ENCODE measurements around the gene AGPAT2.

The AGPAT2 gene

GRCh38 chr9:136724772-136725171 lies 37.5 kb upstream of the AGPAT2 start:
- peaks cover 24% of the 10 kb centered on the region for H4K20me1 ChIP-seq (ENCODE audit: control insufficient read depth, insufficient read depth, low read depth, low read length)
- no peaks in the 10 kb centered on the region for H3K9me3 ChIP-seq (ENCODE audit: control insufficient read depth, insufficient read depth, low read length)
- H3K4me1 ChIP-seq (ENCODE audit: control insufficient read depth, low read length), result peaks cover 33% of the 10 kb centered on the region
- peaks cover 54% of the 10 kb centered on the region for H3F3A ChIP-seq (ENCODE audit: control insufficient read depth, insufficient read depth)
- H3K4me3 ChIP-seq (ENCODE audit: low read length), result no peak overlapping the region
- no peak overlapping the region for H3K27ac ChIP-seq (ENCODE audit: low read depth, low read length)
- no peaks in the 10 kb centered on the region for H3K9me2 ChIP-seq (replicated peaks; ENCODE audit: control insufficient read depth, low read length)
- H3K36me3 ChIP-seq (ENCODE audit: control insufficient read depth, low read length), result peaks cover 63% of the 10 kb centered on the region
- no peak overlapping the region for H3K4me2 ChIP-seq (ENCODE audit: low read length)
- no peaks in the 10 kb centered on the region for H3K27me3 ChIP-seq (ENCODE audit: control insufficient read depth, low read length)
- H3K79me2 ChIP-seq (ENCODE audit: control insufficient read depth, low read length), result peaks cover 47% of the 10 kb centered on the region
- TF ChIP-seq EZH2phosphoT487 (IDR thresholded peaks at IDR 0.05; ENCODE audit: borderline replicate concordance, low read length) (no peak), CTCF (IDR thresholded peaks at IDR 0.05; ENCODE audit: low read depth, low read length, poor library complexity, severe bottlenecking) (no peak)

- Histone ChIP-seq H3K4me1 (ENCODE audit: control insufficient read depth, low read length) (peaks cover 33% of the 10 kb centered on the region), H3K27me3 (ENCODE audit: control insufficient read depth, low read length) (no peaks in the 10 kb centered on the region), H3K79me2 (ENCODE audit: control insufficient read depth, low read length) (peaks cover 39% of the 10 kb centered on the region), H3K9me3 (ENCODE audit: control insufficient read depth, insufficient read depth, low read length) (no peaks in the 10 kb centered on the region), H3K4me2 (ENCODE audit: low read length) (no peak overlapping the region), H3K4me3 (ENCODE audit: low read length) (no peak overlapping the region), H3K27ac (ENCODE audit: low read depth, low read length) (no peak overlapping the region), H3F3A (ENCODE audit: control insufficient read depth, insufficient read depth) (peaks cover 54% of the 10 kb centered on the region), H3K36me3 (ENCODE audit: control insufficient read depth, low read length) (peaks cover 63% of the 10 kb centered on the region), H3K9me2 (replicated peaks; ENCODE audit: control insufficient read depth, low read length) (no peaks in the 10 kb centered on the region), H4K20me1 (ENCODE audit: control insufficient read depth, insufficient read depth, low read depth, low read length) (peaks cover 24% of the 10 kb centered on the region)
- TF ChIP-seq EZH2phosphoT487 (IDR thresholded peaks at IDR 0.05; ENCODE audit: borderline replicate concordance, low read length), result no peak
- TF ChIP-seq CTCF (IDR thresholded peaks at IDR 0.05; ENCODE audit: low read depth, low read length, poor library complexity, severe bottlenecking), result no peak
Observed at GRCh38 chr9:136723989-136724388, 36.7 kb upstream of the AGPAT2 start.

- Histone ChIP-seq H3K4me3 (ENCODE audit: low read length) (no peak overlapping the region), H3K4me1 (ENCODE audit: control insufficient read depth, low read length) (peaks cover 37% of the 10 kb centered on the region), H4K20me1 (ENCODE audit: control insufficient read depth, insufficient read depth, low read depth, low read length) (peaks cover 24% of the 10 kb centered on the region), H3K9me2 (replicated peaks; ENCODE audit: control insufficient read depth, low read length) (no peaks in the 10 kb centered on the region), H3K27me3 (ENCODE audit: control insufficient read depth, low read length) (no peaks in the 10 kb centered on the region), H3K27ac (ENCODE audit: low read depth, low read length) (no peak overlapping the region), H3K79me2 (ENCODE audit: control insufficient read depth, low read length) (peaks cover 34% of the 10 kb centered on the region), H3F3A (ENCODE audit: control insufficient read depth, insufficient read depth) (peaks cover 54% of the 10 kb centered on the region), H3K36me3 (ENCODE audit: control insufficient read depth, low read length) (peaks cover 63% of the 10 kb centered on the region), H3K4me2 (ENCODE audit: low read length) (no peak overlapping the region), H3K9me3 (ENCODE audit: control insufficient read depth, insufficient read depth, low read length) (no peaks in the 10 kb centered on the region)
- TF ChIP-seq CTCF (IDR thresholded peaks at IDR 0.05; ENCODE audit: low read depth, low read length, poor library complexity, severe bottlenecking) (no peak), EZH2phosphoT487 (IDR thresholded peaks at IDR 0.05; ENCODE audit: borderline replicate concordance, low read length) (no peak)
Observed at GRCh38 chr9:136723362-136723976, 36.2 kb upstream of the AGPAT2 start.
